Stimulated activated CD4-positive, alpha-beta T cell treated with anti-CD3 and anti-CD28 coated beads, TNF-alpha, amount 100 ng/mL, for 4 hours (primary cell): ENCODE measurements around the gene ZNF688.
A peak's percentile ranks its signal among the peaks of the same experiment; 100 is the strongest.
"Not testable (repeated sequence)": the region's sequence is repeated elsewhere in the genome, so short reads cannot be mapped to it uniquely, and the experiment has no call there.

ENCODE experiments used
- DNase-seq, 3 experiments: peaks; one replicate each; pipeline ENCODE4 v3.0.0-alpha.2; 2020; ENCODE audit warnings: low read depth in 3 of 3

Gene ZNF688

DNA sequence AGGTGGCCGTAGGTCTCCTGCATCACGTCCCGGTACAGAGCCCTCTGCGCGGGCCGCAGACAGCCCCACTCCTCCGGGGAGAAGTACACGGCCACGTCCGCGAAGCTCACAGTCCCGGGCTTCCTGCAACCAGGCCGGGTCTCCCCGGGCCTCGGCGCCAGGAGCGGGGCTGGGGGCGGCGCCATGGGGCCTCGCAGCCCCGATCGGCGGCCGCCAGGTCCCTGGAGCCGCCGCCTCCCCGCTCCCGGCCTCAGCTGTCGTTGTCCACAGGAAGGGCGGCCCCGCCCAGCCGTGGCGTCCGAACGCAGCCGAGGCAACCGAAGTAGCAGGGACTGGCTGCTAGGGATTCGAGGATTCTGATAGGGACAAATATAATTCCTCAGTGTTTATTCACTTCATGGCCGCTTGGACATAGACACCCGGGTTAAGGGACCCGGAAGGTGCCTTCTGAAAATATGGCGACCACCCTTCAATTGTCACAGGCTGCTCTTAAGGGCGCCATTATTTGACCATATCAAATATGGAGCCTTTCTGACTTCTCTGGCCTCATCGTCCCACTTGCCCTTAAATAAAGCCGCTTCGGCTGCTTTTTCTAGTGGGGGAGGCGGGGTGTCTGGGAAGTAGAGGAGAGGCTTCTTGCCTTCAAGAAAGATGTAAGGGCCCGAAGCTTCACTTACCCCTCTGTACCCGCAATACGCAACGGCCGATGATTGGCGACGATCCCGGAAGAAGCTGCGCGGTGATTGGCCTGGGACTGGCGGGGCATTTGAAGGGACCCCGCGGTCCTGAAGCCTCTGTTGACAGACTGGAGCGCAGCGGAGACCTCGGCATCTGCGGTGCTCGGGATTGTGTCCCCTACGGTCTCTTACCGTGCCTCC, at the start of gene ZNF688:
Gene ZNF688 (minus strand): TSS at position 270 of the 878 bp plus-strand sequence. CDS start 85 bp downstream, at position 185.
- peak; percentile 79 to 92 (median 87) for DNase-seq

DNA sequence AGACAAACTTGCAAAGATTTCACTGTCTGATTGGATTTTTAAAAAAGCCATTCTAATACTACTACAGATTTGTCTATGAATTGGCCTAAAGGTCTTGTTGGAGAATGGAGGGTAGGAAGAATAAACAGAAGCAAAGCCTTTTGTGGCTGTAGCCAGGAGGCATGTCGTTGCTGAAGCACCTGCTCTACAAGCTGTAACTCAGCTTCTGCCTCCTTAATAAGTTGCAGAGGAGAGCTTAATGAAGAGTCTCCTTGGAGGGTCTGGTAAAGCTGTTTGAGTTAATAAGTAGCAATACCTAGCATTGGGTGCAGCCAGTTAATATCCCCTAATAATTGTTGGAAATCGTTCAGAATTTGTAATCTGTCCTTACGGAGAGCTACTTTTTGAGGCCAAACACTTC, 48.7 kb upstream of the ZNF688 start:
- DNase-seq, result no peak

DNA sequence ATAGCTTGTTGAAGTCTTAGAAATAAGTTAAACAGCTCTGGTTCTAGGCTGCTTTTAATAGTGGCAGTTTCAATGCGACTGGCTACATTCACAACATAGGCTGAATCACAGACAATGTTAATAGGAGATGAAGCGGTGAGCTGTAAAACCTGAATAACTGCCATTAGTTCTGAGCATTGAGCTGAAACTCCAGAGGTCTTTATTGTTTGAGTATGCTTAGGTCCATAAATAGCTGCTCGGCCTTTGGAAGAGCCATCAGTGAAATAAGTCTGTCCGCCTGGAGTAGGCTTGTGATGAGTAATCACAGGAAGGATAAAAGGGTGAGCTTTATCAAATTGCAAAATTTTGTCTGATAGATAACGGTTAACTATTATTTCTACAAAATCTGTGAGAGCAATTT, 48.1 kb upstream of the ZNF688 start:
- DNase-seq, result no peak

GRCh38 chr16:30619202-30619601, 47.7 kb upstream of the ZNF688 start:
- no peak for DNase-seq

DNA sequence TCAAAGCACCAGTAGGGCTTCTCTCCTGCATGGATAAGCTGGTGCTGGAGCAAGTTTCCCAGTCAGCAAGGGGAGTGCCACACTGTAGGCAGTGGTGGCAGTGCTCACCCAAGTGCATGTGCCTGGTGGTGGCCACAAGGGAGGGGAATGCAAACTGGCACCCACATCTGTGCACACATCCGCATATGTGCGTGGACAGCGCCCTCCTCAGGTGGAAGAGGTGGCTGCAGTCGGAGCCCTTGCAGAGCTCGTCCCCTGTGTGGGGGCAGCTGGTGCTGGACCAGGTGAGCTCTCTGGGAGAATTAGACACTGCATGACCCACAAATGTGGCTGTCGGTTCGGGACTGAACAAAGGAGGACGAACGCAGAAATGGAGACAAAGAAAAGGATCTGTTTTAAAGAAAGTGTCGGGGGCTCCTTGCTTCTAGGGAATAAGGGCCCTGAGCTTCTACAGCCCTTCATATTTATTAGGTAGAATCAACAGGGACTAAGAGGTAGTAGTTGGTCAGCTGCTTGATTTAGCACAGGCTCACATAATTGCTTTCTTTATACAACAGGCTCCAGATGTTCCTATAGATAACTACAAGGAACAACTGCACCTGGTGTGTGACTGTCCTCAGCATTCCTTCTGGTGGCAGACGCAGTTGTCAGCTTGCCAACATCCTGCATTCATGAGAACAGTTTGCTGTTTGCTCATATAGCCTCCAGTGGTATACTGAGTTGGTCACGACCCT, 44.0 kb upstream of the ZNF688 start:
- peak; percentile 30 to 33 (median 31) for DNase-seq

DNA sequence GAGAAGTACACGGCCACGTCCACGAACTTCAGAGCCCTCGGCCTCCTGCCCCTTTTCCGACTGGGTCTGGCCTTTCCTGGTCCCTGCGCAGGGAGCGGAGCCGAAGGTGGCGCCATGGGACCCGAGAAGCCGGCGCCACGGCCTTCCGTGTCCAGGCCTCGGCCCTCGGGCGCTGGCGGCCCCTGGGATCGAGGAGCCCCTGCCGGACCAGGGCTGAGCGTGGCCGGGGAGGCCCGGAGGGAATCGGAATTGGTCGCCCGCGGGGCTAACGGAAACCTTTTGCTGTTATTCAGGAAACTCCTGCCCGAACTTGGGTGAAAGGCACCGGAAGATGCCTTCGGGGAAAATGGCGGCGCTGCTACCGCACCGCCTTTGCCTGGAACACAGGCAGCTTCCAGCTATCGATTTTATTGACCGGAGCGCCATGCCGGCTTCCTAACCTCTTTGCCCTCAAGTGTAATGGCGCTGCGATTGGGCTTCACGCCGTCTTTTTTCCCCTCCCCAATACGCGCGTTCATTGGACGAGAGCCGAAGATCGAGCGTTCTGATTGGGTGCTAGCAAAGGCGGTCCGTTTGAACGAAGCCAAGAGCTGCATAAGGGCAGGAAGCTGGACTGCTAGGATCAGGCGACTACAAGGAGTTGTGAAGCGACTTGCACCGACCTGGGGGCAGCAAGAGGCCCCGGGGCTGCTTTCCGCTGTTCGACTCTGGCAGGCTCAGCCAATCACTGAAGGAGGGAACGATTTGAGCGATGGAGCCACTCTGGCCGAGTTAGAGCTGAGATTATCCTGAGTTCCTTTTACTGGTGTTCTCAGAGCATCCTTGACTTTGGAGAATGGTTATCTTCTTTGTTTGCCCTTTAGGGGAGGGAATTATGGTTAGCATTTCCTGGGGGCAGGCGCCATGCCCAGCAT, 38.7 kb upstream of the ZNF688 start, which contains the start of gene ZNF689:
Gene ZNF689 (minus strand): TSS at position 464 of the 914 bp plus-strand sequence. CDS start 348 bp downstream, at position 116.
- peak; percentile 84 to 91 (median 90) for DNase-seq

DNA sequence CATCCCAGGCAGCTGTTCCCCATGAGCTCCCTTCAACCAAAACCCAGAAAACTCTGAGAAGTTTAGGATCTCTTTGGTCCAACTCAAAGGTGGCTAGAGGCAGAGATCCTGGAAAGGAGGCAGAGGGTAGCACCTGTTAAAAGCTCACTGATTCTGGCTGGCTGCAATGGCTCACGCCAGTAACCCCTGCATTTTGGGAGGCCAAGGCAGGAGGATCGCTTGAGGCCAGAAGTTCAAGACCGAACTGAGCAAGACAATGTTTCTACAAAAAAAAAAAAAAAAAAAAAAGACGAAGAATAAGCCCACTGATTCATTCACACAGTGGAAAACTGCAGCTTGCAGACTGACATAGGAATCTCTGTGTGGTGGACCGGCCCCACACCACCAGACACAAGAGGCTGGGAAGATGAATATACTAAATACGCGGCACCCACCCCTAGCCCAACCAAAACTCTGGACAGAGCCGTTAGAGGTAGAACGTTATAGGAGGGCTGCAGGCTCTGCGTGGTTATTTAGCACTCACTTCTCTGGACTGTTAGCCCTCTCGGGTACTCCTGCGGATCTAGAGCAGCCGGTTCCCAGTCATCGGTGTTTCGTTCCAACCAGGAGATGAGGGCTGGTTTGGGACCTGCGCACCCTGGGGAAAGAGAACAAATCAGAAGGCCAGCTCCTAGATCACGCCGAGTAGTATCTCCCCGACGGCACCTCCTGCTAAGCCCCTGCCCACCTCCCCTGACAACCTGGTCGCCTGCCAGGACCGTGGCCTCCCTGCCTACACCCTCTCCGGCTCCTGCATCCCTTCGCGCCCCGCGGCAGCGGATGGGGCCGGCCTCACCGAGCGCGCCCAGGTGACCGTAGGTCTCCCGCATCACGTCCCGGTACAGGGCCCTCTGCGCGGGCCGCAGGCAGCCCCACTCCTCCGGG, 37.8 kb upstream of the ZNF688 start:
- peak in 1 of 3 experiments; percentile 21 for DNase-seq

- no peak for DNase-seq
Measured at GRCh38 chr16:30606004-30606403, 34.5 kb upstream of the ZNF688 start.

GRCh38 chr16:30605158-30605557, 33.6 kb upstream of the ZNF688 start:
- DNase-seq, result no peak

DNA sequence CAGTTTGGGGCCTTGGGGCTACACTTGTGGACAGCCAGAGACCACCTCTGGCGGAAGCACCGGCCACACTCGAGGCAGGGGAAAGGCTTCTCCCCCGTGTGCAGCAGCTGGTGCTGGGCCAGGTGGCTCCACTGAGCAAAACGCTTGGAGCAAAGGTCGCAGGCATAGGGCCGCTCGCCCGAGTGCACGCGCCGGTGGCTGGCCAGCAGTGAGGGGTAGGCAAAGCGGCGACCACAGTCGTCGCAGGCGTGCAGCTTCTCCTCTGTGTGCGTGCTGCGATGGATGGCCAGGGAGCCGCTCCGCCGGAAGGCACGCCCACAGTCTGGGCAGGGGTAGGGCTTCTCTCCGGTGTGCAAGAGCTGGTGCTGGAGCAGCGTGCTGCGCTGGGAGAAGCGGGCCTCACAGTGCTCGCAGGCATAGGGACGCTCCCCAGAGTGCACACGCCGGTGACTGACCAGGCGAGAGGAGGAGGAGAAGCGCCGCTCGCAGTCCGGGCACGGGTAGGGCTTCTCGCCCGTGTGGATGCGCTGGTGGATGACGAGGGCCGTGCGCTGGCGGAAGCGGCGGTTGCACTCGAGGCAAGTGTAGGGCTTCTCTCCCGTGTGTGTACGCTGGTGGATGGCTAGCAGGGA, 32.9 kb upstream of the ZNF688 start:
- DNase-seq, result no peak

DNA sequence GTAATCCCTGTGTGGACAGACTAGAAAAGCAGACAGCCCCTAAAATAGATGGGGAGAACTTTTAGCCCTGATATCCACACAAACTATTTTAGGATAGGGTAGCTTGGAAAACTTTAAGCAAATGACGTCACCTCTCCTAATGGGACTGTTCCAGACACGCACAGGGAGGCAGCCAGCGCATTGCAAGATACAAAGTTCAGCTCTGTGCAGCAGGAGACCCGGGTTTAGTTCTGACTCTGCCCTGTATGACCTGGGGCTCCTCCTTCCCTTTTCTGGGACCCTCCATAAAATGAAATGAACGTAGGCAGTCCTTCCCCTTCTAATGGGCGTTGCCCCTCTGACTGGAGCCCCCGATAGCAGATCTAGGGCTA, 32.4 kb upstream of the ZNF688 start:
- no peak for DNase-seq

DNA sequence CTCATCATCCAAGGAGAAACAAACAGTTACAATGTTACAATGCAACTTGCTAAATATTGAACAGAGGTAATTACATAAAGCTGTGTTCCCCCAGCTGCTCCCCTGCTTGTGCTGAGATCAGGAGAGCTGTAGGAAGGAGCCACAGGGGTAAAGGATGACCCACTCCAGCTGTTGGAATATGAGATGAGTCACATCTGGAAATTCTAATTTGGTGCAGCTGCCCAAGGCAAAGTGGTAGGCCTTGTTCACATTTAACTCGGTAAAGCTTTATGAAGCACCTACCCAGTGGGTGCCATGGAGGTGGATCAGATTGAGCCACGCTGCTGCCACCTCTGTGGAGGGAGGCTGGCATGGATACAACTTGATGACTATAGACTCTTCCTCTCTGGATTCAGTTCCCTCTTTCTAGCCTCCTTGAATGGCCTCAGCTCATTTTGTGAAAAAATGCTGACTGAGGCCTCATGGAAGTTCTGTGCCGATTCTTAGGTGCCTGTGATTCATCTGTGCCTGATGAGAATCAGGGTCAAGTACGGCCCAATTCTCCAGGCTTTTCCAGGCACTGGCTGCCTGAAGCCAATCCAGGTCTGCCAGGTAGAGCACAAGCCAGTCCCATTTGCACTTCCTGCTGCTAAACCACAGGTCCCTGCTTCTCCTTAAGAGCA, 31.2 kb upstream of the ZNF688 start:
- DNase-seq, result no peak

DNA sequence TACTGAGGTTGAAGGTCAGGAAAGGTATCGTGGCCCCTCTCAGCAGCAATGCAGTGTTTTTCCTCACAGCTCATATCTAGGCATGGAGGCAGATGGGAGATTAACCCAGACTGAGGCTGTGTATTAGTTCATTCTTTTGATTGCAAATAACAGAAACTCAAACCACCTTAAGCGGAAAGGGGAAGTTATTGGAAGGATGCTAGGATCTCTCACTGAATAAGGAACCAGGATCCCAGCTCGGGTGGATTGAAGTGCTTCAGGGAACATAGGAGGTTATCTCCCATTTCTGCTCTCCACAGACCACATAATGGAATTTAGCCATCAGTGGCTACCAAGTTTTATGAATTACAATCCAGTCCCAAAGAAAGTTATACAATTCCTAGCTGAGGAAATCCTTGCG, 30.5 kb upstream of the ZNF688 start:
- DNase-seq, result no peak

GRCh38 chr16:30600929-30601328, 29.4 kb upstream of the ZNF688 start:
- DNase-seq, result no peak

DNA sequence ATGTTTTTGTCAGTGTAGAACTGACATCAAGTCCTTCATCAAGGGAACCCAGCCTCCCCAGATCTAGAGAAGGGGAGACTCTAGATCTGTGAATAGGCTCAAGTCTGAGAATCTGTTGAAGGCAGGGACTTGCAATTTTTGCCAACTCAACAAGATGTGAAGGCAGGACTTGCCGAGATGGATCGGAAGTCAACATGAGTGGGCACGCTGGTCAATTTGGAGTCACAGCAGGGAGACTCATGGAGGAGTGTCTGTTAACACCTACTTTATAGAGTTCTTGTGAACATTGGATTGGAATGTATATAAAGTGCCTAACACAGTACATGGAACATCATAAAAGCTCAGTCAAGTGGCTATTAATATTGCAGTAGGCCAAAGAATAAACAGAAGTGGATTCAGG, 28.7 kb upstream of the ZNF688 start:
- no peak for DNase-seq

- no peak for DNase-seq
Measured at GRCh38 chr16:30592871-30593270, 21.4 kb upstream of the ZNF688 start.

- not testable (repeated sequence) for DNase-seq
Measured at GRCh38 chr16:30590869-30591268, 19.4 kb upstream of the ZNF688 start.

DNA sequence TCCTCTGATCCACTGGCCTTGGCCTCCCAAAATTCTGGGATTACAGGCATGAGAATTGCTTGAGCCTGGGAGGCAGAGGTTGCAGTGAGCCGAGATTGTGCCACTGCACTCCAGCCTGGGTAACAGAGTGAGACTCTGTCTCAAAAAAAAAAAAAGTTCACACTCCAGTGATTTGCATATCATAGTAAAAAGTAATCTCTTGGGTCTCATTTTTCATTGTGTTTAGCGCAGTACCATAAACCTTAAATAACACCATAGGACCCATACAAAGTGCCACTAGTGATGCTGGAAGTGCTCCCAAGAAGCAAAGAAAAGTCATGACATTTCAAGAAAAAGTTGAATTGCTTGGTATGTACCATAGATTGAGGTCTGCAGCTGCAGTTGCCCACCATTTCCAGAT, 18.1 kb upstream of the ZNF688 start:
- DNase-seq, result not testable (repeated sequence)

DNA sequence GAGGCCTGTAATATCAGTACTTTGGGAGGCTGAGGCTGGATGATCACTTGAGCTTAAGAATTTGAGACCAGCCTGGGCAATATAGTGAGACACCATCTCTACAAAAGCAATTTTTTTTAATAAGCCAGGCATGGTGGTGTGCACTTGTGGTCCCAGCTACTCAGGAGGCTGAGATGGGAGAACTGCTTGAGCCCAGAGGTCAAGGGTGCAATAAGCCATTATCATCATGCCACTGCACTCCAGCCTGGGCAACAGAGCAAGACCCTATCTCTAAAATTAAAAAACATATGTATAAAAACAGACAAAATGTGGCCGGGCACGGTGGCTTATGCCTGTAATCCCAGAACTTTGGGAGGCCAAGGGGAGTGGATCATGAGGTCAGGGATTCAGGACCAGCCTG, 17.1 kb upstream of the ZNF688 start:
- no peak for DNase-seq
